Esophagus muscularis mucosa (tissue), 3 donors: ENCODE measurements around the gene PRR23E.

Experiments
- POLR2A ChIP-seq: fragments of 450-650 bp; IDR thresholded peaks from one replicate; pipeline ENCODE4 v1.6.1; 2017; ENCODE audit warnings: antibody characterized with exemption, moderate library complexity, mild to moderate bottlenecking, low read depth
- POLR2AphosphoS5 ChIP-seq, 2 donors: sonication (generic); formaldehyde crosslinking; IDR thresholded peaks; one replicate each; pipeline ENCODE4 v1.6.1; 2017; ENCODE audit warnings: antibody characterized with exemption in 2 of 2
- TF ChIP-seq, protein P1 (sequence below), 3 experiments: fragments of 200-600 bp in 2 of 3; fragments of 450-650 bp in 1 of 3; sonication (generic) in 2 of 3; IDR thresholded peaks; one replicate each; pipeline ENCODE4 v1.5.1; 2017 to 2019; ENCODE audit warnings: antibody characterized with exemption in 3 of 3, mild to moderate bottlenecking in 2 of 3, moderate library complexity in 1 of 3

DNA sequence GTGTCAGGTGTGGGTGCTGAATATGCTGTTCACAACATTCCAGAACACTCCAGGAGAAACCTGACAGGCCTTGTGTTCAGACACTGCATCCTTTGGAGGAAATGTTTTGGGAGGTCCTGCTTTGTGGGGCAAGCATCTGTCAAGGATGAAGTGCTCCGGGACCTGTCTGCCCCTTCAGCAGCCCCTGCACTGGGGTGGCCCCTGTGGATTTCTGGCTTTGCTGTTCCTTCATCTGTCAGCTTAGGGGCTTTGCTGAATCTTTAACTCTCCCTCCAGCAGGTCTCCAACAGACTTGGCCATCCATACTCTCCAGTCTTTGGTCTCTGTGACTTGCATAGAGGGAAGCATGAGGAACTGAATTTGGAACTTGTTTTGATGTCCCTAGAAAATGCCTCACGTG lies 3.1 kb downstream of the PRR23E start:
- TF ChIP-seq, protein P1, sequence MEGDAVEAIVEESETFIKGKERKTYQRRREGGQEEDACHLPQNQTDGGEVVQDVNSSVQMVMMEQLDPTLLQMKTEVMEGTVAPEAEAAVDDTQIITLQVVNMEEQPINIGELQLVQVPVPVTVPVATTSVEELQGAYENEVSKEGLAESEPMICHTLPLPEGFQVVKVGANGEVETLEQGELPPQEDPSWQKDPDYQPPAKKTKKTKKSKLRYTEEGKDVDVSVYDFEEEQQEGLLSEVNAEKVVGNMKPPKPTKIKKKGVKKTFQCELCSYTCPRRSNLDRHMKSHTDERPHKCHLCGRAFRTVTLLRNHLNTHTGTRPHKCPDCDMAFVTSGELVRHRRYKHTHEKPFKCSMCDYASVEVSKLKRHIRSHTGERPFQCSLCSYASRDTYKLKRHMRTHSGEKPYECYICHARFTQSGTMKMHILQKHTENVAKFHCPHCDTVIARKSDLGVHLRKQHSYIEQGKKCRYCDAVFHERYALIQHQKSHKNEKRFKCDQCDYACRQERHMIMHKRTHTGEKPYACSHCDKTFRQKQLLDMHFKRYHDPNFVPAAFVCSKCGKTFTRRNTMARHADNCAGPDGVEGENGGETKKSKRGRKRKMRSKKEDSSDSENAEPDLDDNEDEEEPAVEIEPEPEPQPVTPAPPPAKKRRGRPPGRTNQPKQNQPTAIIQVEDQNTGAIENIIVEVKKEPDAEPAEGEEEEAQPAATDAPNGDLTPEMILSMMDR (IDR thresholded peaks at IDR 0.05) = no peak
- no peak for TF ChIP-seq POLR2AphosphoS5 (IDR thresholded peaks at IDR 0.05)
- TF ChIP-seq POLR2A = no peak
